Right atrium auricular region (tissue), 2 donors: Measurements from ENCODE around the gene CLUH. TPM values are rescaled to one million over a fixed set of nuclear protein-coding genes. Genes with fewer than 3 reads are reported as not detected.
A peak's percentile ranks its signal among the peaks of the same experiment; 100 is the strongest.

Experiments
- DNase-seq: peaks from one replicate; pipeline ENCODE4 v3.0.0-alpha.2; 2019; ENCODE audit warnings: low spot score
- H3K27ac ChIP-seq, 2 donors: fragments of 200-600 bp; sonication (generic); 1 replicate in 1 of 2; 2 replicates in 1 of 2; pipeline ENCODE4 v1.5.1; 2016 to 2019
- H3K27me3 ChIP-seq, 2 donors: fragments of 200-600 bp; sonication (generic); one replicate each; pipeline versions ENCODE4 v1.5.1 to v1.6.0; 2017 to 2019
- H3K36me3 ChIP-seq: fragments of 200-600 bp; sonication (generic); one replicate; pipeline ENCODE4 v1.5.1; 2016
- H3K4me1 ChIP-seq, 2 donors: fragments of 200-600 bp; sonication (generic); one replicate each; pipeline versions ENCODE4 v1.5.1 to v1.6.0; 2017 to 2019
- H3K4me3 ChIP-seq, 2 donors: fragments of 200-600 bp; sonication (generic); 1 replicate in 1 of 2; 2 replicates in 1 of 2; pipeline ENCODE4 v1.5.1; 2017 to 2019; ENCODE audit warnings: mild to moderate bottlenecking in 1 of 2, moderate library complexity in 1 of 2
- H3K9me3 ChIP-seq, 2 donors: fragments of 200-600 bp; sonication (generic); one replicate each; pipeline ENCODE4 v1.5.1; 2019
- total RNA-seq, 2 donors: library from RNA; depleted of rRNA; stranded (reverse); fragments of >200 nt; gene quantifications; one replicate each; pipeline ENCODE4 v1.1.0, GENCODE V29; 2016
- TF ChIP-seq, protein P1 (sequence below), 2 donors: fragments of 200-600 bp; sonication (generic); IDR thresholded peaks; one replicate each; pipeline ENCODE4 v1.5.1; 2019; ENCODE audit warnings: antibody characterized with exemption in 2 of 2

The CLUH gene
- total RNA-seq, 2 donors from 2014 or later: 94.4 to 126 TPM

DNA sequence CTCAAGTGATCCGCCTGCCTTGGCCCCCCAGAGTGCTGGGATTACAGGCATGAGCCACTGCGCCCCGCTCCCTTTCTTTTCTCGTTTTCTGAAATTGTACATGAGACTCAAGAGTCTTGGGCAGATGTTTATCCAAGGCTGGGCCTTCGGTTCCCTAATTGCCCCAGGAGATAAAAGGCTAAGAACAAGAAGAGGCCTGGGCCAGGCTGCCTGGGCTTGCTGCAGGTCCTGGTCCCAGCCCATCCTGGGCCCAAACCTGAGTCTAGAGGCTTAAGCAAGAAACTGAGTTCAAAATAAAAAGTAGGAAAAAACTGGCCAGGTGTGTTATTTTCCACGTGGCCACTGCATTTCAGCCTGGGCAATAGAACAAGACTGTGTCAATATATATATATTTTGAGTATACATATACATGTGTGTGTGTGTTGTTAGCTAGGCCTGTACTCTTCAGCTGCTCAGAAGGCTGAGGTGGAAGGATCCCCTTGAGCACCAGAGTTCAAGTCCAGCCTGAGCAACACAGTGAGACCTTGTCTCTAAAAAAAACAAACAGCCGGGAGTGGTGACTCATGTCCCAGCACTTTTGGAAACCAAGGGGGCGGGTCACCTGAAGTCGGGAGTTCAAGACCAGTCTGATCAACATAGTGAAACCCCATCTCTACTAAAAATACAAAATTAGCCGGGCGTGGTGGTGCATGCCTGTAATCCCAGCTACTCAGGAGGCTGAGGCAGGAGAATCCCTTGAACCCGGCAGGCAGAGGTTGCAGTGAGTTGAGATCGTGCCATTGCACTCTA lies 6.8 kb upstream of the CLUH start:
- Histone ChIP-seq H3K36me3 (no peaks in the 10 kb centered on the region), H3K27ac (no peak overlapping the region), H3K4me3 (no peak overlapping the region), H3K9me3 (no peaks in the 10 kb centered on the region), H3K27me3 (no peaks in the 10 kb centered on the region), H3K4me1 (peaks cover 0 to under 1% of the 10 kb centered on the region in 2 donors)
- no peak for DNase-seq
- TF ChIP-seq, protein P1, sequence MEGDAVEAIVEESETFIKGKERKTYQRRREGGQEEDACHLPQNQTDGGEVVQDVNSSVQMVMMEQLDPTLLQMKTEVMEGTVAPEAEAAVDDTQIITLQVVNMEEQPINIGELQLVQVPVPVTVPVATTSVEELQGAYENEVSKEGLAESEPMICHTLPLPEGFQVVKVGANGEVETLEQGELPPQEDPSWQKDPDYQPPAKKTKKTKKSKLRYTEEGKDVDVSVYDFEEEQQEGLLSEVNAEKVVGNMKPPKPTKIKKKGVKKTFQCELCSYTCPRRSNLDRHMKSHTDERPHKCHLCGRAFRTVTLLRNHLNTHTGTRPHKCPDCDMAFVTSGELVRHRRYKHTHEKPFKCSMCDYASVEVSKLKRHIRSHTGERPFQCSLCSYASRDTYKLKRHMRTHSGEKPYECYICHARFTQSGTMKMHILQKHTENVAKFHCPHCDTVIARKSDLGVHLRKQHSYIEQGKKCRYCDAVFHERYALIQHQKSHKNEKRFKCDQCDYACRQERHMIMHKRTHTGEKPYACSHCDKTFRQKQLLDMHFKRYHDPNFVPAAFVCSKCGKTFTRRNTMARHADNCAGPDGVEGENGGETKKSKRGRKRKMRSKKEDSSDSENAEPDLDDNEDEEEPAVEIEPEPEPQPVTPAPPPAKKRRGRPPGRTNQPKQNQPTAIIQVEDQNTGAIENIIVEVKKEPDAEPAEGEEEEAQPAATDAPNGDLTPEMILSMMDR (IDR thresholded peaks at IDR 0.05): no peak

DNA sequence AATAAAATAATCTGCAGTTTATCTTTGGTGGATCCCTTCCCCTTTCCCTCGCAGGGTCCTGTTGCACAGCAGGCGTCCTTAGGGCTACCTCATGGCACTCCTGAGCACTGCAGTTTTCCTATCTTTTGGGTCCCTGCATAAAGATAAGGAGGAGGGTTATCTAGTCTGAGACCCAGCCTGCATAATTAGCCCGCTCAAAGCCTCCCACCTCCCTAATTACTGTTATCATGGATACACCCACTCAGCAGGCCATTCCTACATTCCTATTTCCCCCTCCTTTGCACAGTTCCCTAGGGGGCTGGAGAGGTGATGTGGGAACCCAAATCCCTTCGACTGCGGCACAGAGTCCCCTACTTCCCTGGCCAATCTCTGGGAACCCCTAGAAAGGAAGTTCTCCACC lies 5.1 kb upstream of the CLUH start:
- TF ChIP-seq, protein P1 (IDR thresholded peaks at IDR 0.05): no peak
- Histone ChIP-seq H3K36me3 (no peaks in the 10 kb centered on the region), H3K27me3 (no peaks in the 10 kb centered on the region), H3K4me3 (no peak overlapping the region), H3K4me1 (peaks cover 0 to 10% of the 10 kb centered on the region in 2 donors), H3K27ac (no peak overlapping the region), H3K9me3 (no peaks in the 10 kb centered on the region)
- DNase-seq: no peak

DNA sequence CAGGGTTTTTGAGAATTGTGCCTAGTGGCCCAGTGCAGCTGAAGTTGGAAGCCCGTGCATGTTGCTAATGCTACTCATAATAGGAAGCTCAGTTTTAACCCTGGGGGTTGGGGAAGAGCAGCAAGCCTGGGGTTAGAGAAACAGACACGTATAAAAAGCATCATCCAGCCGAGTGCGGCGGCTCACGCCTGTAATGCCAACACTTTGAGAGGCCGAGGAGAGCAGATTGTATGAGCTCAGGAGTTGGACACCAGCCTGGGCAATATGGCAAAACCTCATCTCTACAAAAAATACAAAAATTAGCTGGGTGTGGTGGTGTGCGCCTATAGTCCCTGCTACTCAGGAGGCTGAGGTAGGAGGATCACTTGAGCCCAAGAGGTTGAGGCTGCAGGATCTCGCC lies 2.3 kb upstream of the CLUH start:
- peaks cover 0 to 31% of the 10 kb centered on the region in 2 donors for H3K4me1 ChIP-seq

DNA sequence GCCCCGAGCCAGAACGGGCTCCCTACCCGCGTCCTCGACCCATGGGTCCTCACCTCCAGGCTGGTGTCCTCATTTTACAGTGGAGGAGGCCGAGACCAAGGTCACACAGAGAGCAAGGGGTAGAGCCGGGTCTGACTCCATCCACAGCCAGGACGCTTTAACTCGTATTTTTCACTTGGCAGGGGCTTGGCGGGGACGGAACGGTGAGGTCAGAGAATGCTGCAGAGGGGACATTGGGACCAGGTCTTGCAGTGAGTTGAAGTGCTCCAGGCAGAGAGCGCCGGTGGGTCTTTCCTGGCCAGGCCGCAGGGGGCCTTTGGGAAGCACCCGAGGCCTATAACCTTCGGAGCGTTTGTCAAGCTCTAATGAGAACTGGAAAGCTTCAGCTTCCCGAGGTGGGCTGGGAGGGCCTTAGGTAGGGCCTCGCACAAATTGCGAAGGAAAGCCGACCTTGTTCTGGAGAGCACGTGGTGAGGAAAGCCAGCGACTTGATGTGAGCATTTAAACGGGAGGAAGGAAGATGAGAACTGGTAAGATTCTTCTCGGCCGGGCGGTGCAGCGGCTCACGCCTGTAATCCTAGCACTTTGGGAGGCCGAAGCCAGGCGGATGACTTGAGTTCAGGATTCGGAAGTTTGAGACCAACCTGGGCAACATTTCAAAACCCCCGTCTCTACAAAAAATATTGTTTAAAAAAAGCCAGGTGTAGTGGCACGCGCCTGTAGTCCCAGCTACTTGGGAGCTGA lies 908 bp upstream of the CLUH start:
- Histone ChIP-seq H3K27me3 (no peaks in the 10 kb centered on the region), H3K4me1 (peaks cover 0 to 45% of the 10 kb centered on the region in 2 donors), H3K9me3 (no peaks in the 10 kb centered on the region), H3K36me3 (no peaks in the 10 kb centered on the region), H3K4me3 (peak overlapping the region; percentile 91 to 93), H3K27ac (peak overlapping the region; percentile 90 to 92)
- DNase-seq: no peak
- TF ChIP-seq, protein P1 (IDR thresholded peaks at IDR 0.05): no peak

More for the DNA sequence above, 2.3 kb upstream of the CLUH start:
- no peaks in the 10 kb centered on the region for H3K9me3 ChIP-seq
- H3K36me3 ChIP-seq: no peaks in the 10 kb centered on the region
- no peak overlapping the region for H3K27ac ChIP-seq
- no peak for DNase-seq
- no peaks in the 10 kb centered on the region for H3K27me3 ChIP-seq
- no peak overlapping the region for H3K4me3 ChIP-seq
- TF ChIP-seq, protein P1 (IDR thresholded peaks at IDR 0.05): no peak

DNA sequence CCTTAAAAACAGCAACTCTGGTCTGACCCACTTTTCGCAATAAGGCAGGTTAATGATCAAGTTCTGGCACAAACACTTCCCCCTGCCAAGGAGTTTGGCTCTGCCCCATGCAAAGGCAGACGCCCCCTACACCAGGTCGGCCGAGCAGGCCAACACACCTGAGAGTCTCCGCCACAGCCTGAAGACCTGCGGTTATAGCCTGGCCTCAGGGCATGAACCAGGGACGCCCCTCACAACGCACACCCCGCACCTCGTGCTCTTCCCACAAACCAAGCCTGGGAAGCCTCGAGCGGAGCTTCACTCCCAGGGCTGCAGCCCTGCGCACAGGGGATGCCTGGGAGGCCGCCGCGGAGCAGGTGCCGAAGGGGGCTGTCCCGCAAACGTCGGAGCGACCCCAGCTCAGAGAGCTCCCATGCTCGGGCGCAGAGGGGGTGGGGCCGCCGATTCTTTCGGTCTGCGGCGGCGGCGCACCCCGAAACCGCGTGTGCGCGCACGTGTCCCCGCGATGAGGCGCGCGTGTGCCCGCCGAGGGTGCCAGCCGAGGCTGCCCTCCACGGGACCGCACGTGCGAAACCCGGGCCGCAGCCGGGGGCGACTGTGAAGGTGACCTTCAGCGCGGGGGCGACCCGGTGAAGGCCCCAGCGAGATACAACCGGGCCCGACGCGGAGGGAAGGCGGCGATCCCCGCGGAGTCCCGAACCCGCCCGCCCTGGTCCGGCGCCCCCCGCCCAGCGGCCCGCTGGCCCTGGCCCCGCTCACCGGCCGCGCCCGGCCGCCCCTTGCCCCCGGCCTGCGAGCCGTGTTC lies 559 bp downstream of the CLUH start:
- Histone ChIP-seq H3K27ac (peak overlapping the region; percentile 90 to 92), H3K4me1 (peaks cover 0 to 59% of the 10 kb centered on the region in 2 donors), H3K4me3 (peak overlapping the region; percentile 91 to 93), H3K27me3 (no peaks in the 10 kb centered on the region), H3K9me3 (no peaks in the 10 kb centered on the region), H3K36me3 (no peaks in the 10 kb centered on the region)
- TF ChIP-seq, protein P1 (IDR thresholded peaks at IDR 0.05): no peak
- DNase-seq: no peak
